SK-N-SH treated with all-trans-retinoic acid at 6 μM for 48 hours (cell line): Measurements from ENCODE around the gene CFAP74.

ENCODE experiments used
- ISL1 ChIP-seq: fragments of 250-450 bp; sonication (Bioruptor Pico); IDR thresholded peaks from 2 replicates; pipeline ENCODE4 v2.1.2; 2022; ENCODE audit warnings: mild to moderate bottlenecking, moderate library complexity
- OSR1 ChIP-seq: fragments of 250-450 bp; sonication (Bioruptor Pico); IDR thresholded peaks from 2 replicates; pipeline ENCODE4 v1.8.0; 2022; ENCODE audit warnings: moderate library complexity, mild to moderate bottlenecking, inconsistent platforms
- PATZ1 ChIP-seq: fragments of 250-450 bp; sonication (Bioruptor Pico); IDR thresholded peaks from 2 replicates; pipeline ENCODE4 v1.8.0; 2020; ENCODE audit warnings: mild to moderate bottlenecking, moderate library complexity, borderline replicate concordance
- PPARA ChIP-seq: fragments of 250-450 bp; sonication (Bioruptor Pico); IDR thresholded peaks from 2 replicates; pipeline ENCODE4 v1.5.0; 2020; ENCODE audit warnings: mild to moderate bottlenecking, borderline replicate concordance
- RARB ChIP-seq: fragments of 250-450 bp; sonication (Bioruptor Pico); IDR thresholded peaks from 2 replicates; pipeline ENCODE4 v1.8.0; 2021; ENCODE audit warnings: mild to moderate bottlenecking, moderate library complexity
- SNAI2 ChIP-seq: fragments of 250-450 bp; sonication (Bioruptor Pico); IDR thresholded peaks from 2 replicates; pipeline ENCODE4 v1.5.0; 2020; ENCODE audit warnings: mild to moderate bottlenecking, moderate library complexity
- TOX ChIP-seq: fragments of 250-450 bp; sonication (Bioruptor Pico); IDR thresholded peaks from 2 replicates; pipeline ENCODE4 v1.8.0; 2021; ENCODE audit warnings: mild to moderate bottlenecking, moderate library complexity, borderline replicate concordance
- ZC3H10 ChIP-seq: fragments of 250-450 bp; sonication (Bioruptor Pico); IDR thresholded peaks from 2 replicates; pipeline ENCODE4 v1.5.1; 2021; ENCODE audit warnings: mild to moderate bottlenecking, moderate library complexity
- ZNF8 ChIP-seq: fragments of 450-650 bp; formaldehyde crosslinking; IDR thresholded peaks from 2 replicates; pipeline ENCODE4 v1.5.0; 2020; ENCODE audit warnings: mild to moderate bottlenecking, moderate library complexity

GRCh38 chr1:1926346-1926811 is 77.2 kb downstream of the CFAP74 start:
- TF ChIP-seq PATZ1 (CRISPR knock-in tag), result no peak
- TF ChIP-seq RARB, result no peak
- TF ChIP-seq ZNF8 (CRISPR knock-in tag), result no peak
- no peak for TF ChIP-seq OSR1 (CRISPR knock-in tag)
- TF ChIP-seq ZC3H10 (CRISPR knock-in tag), result no peak
- TF ChIP-seq ISL1 (CRISPR knock-in tag), result no peak
- no peak for TF ChIP-seq PPARA (CRISPR knock-in tag)
- no peak for TF ChIP-seq SNAI2 (CRISPR knock-in tag)
- TF ChIP-seq TOX (CRISPR knock-in tag), result no peak
